B cell (primary cell): ENCODE data around the gene MYCL.

ENCODE experiments used
- EZH2 ChIP-seq: IDR thresholded peaks from 2 replicates; pipeline ENCODE4 v1.6.1; 2012; ENCODE audit warnings: borderline replicate concordance, low read depth, mild to moderate bottlenecking, moderate library complexity, low read length; ENCODE audit not compliant: insufficient read depth, poor library complexity, severe bottlenecking
- TF ChIP-seq, protein P1 (sequence below): fragments of 200-600 bp; IDR thresholded peaks from one replicate; pipeline ENCODE4 v1.8.0; 2022; ENCODE audit warnings: antibody characterized with exemption, mild to moderate bottlenecking

DNA sequence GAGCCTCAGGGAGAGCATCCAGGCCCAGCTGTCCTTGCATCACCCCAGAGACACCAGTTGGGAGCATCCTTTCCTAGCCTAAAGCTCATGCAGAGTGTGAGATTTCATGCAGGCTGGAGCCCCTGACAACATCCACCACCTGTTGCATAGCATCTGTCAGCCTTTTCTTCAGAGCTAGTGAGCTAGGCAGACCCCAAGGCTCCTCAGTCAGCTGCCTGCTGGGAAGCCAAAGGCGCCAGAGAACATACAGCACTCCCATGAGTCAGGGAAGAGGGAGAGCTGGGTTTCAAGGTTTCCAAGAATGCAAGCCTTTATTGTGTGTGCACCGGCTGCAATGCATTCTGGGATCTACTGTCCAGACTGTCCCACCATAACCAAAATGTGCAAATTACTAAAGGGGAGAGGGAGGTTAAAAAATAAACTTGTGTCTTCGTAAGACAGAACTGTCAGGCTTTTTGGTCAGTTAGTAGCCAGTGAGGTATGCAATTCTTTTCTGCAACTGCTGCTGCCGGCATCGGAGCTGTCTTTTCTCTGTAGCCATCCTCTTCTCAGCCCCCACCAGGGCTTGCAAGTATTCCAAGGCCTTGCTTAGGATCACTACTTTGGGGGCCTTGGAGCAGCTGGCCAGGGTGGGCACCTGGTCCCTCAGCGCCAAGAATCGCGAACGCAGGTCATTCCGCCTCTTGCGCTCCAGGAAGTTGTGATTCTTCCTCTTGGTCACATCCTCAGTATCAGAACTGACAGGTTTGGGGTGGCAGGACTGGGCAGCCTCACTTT lies 4.6 kb downstream of the MYCL start:
- TF ChIP-seq, protein P1, sequence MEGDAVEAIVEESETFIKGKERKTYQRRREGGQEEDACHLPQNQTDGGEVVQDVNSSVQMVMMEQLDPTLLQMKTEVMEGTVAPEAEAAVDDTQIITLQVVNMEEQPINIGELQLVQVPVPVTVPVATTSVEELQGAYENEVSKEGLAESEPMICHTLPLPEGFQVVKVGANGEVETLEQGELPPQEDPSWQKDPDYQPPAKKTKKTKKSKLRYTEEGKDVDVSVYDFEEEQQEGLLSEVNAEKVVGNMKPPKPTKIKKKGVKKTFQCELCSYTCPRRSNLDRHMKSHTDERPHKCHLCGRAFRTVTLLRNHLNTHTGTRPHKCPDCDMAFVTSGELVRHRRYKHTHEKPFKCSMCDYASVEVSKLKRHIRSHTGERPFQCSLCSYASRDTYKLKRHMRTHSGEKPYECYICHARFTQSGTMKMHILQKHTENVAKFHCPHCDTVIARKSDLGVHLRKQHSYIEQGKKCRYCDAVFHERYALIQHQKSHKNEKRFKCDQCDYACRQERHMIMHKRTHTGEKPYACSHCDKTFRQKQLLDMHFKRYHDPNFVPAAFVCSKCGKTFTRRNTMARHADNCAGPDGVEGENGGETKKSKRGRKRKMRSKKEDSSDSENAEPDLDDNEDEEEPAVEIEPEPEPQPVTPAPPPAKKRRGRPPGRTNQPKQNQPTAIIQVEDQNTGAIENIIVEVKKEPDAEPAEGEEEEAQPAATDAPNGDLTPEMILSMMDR: no peak
- no peak for TF ChIP-seq EZH2
